NCI-H2227 (cell line): ENCODE results near the gene MAP7D3.

Experiments used
- DNase-seq: peaks from one replicate; lab custom pipeline; 2025; ENCODE audit not compliant: unreplicated experiment; lab: John Stamatoyannopoulos, UW

MAP7D3 gene

GRCh38 chrX:136206916-136207315 lies 44.3 kb downstream of the MAP7D3 start:
- DNase-seq = no peak

GRCh38 chrX:136205882-136206380 lies 45.3 kb downstream of the MAP7D3 start:
- DNase-seq = no peak

GRCh38 chrX:136204571-136204970 lies 46.6 kb downstream of the MAP7D3 start:
- no peak for DNase-seq

- DNase-seq = no peak
Observed at GRCh38 chrX:136203951-136204350, 47.2 kb downstream of the MAP7D3 start.

- DNase-seq = no peak
Observed at GRCh38 chrX:136203438-136203837, 47.8 kb downstream of the MAP7D3 start.

- DNase-seq = no peak
Observed at GRCh38 chrX:136202889-136203288, 48.3 kb downstream of the MAP7D3 start.

- DNase-seq = no peak
Observed at GRCh38 chrX:136201601-136202000, 49.6 kb downstream of the MAP7D3 start.

GRCh38 chrX:136200466-136200865 lies 50.7 kb downstream of the MAP7D3 start:
- no peak for DNase-seq

- DNase-seq = no peak
Observed at GRCh38 chrX:136199365-136199764, 51.8 kb downstream of the MAP7D3 start.

GRCh38 chrX:136198678-136199243 lies 52.4 kb downstream of the MAP7D3 start:
- no peak for DNase-seq

GRCh38 chrX:136198010-136198409 lies 53.2 kb downstream of the MAP7D3 start:
- no peak for DNase-seq

- no peak for DNase-seq
Observed at GRCh38 chrX:136196691-136197155, 54.5 kb downstream of the MAP7D3 start.

- DNase-seq = no peak
Observed at GRCh38 chrX:136195247-136195646, 56.0 kb downstream of the MAP7D3 start.

GRCh38 chrX:136194536-136194935 lies 56.7 kb downstream of the MAP7D3 start:
- DNase-seq = no peak

- no peak for DNase-seq
Observed at GRCh38 chrX:136193771-136194170, 57.4 kb downstream of the MAP7D3 start.

GRCh38 chrX:136192839-136193414 lies 58.3 kb downstream of the MAP7D3 start:
- no peak for DNase-seq

GRCh38 chrX:136192135-136192534 lies 59.1 kb downstream of the MAP7D3 start:
- no peak for DNase-seq

- no peak for DNase-seq
Observed at GRCh38 chrX:136191171-136191570, 60.0 kb downstream of the MAP7D3 start.

GRCh38 chrX:136190038-136190713 lies 61.0 kb downstream of the MAP7D3 start:
- DNase-seq = no peak

- no peak for DNase-seq
Observed at GRCh38 chrX:136189222-136189621, 62.0 kb downstream of the MAP7D3 start.

GRCh38 chrX:136186023-136186413 lies 65.2 kb downstream of the MAP7D3 start:
- no peak for DNase-seq

- no peak for DNase-seq
Observed at GRCh38 chrX:136185401-136186022, 65.7 kb downstream of the MAP7D3 start.
